ENCODE measurements around the gene ACADVL. TPM values are rescaled to one million over a fixed set of nuclear protein-coding genes. Genes with fewer than 3 reads are reported as not detected.
"Not testable (repeated sequence)": the region's sequence is repeated elsewhere in the genome, so short reads cannot be mapped to it uniquely, and the experiment has no call there.

ACADVL gene
- total RNA-seq (640 and 655 TPM in 2 replicates), polyA plus RNA-seq (696 and 903 TPM in 2 replicates), polyA minus RNA-seq (109 and 162 TPM in 2 replicates)
- total RNA-seq (2013): 219 TPM

- H3K27ac Mint-ChIP-seq: peak within 1 kb of the TSS; percentile 93
- H3K4me3 Mint-ChIP-seq: peak within 1 kb of the TSS; percentile 97
- DNase-seq (peak; percentile 78), ATAC-seq (ENCODE audit: low read depth) (peak; percentile 76)
- peak within 1 kb of the TSS; percentile 42 to 78 for H3K27ac ChIP-seq (ENCODE audit: low read length in 2 of 2)
- WGBS (ENCODE audit: insufficient coverage): 2% methylated on average over 62 of the region's 63 CpGs
- H4K20me1 ChIP-seq (ENCODE audit: control insufficient read depth, insufficient read depth, low read length, poor library complexity, severe bottlenecking): no peaks in the 10 kb centered on the region
- peaks cover 7% of the 10 kb centered on the region for H3K79me2 ChIP-seq (ENCODE audit: control insufficient read depth, insufficient read depth, low read length)
- H3K9ac ChIP-seq (ENCODE audit: low read length): peak within 1 kb of the TSS; percentile 83
- no peak for TF ChIP-seq EZH2 (IDR thresholded peaks at IDR 0.05; ENCODE audit: borderline replicate concordance, insufficient read depth, low read depth, low read length, poor library complexity, severe bottlenecking)
- no peak for TF ChIP-seq CTCF (IDR thresholded peaks at IDR 0.05)
- H3K9me3 ChIP-seq (ENCODE audit: control extremely low read depth in 1 of 3, control insufficient read depth in 2 of 3, insufficient read depth in 1 of 3, low read length in 2 of 3): no peaks in the 10 kb centered on the region
- ChIA-PET POLR2A (interaction anchor here (0.5 to 9.1 kb wide), 10 partner anchors 13 to 187 kb away, joined by 3 to 157 read pairs (median 5); partner anchors contain the start of genes CTDNEP1, DVL2, ELP5 and GABARAP), CTCF (interaction anchor here (0.7 to 3.8 kb wide), 19 partner anchors 10 to 217 kb away, joined by 3 to 47 read pairs (median 5); partner anchors contain the start of genes ACAP1, DVL2, GABARAP and PHF23)
- H3K4me1 ChIP-seq (ENCODE audit: control insufficient read depth in 2 of 2, insufficient read depth in 2 of 2, low read length in 2 of 2): peaks cover 20 to 47% of the 10 kb centered on the region in 2 donors
- H3K36me3 ChIP-seq (replicated peaks in 1 of 2; ENCODE audit: control extremely low read depth in 1 of 2, control insufficient read depth in 1 of 2, extremely low read depth in 1 of 2, insufficient read depth in 2 of 2, low read length in 1 of 2): peaks cover 0 to 29% of the 10 kb centered on the region in 2 experiments
- H3K4me3 ChIP-seq (ENCODE audit: control extremely low read depth in 1 of 5, extremely low read depth in 1 of 5, insufficient read depth in 1 of 5, low read depth in 2 of 5, low read length in 4 of 5): peak within 1 kb of the TSS; percentile 31 to 86 (median 80)
- H3K27me3 Mint-ChIP-seq: no peaks in the 10 kb centered on the region
- H3K27me3 ChIP-seq (replicated peaks in 1 of 4; ENCODE audit: control extremely low read depth in 1 of 4, control insufficient read depth in 3 of 4, insufficient read depth in 4 of 4, low read length in 3 of 4): no peaks in the 10 kb centered on the region
- intact Hi-C loops (cut with micrococcal nuclease): loop anchor here (1.0 to 2.0 kb wide), 4 partner anchors 14 to 77 kb away; partner anchors contain the start of genes DVL2 and PHF23
- peaks cover 48% of the 10 kb centered on the region for H3K4me1 Mint-ChIP-seq
- H3K4me2 ChIP-seq (replicated peaks; ENCODE audit: low read depth, low read length, poor library complexity, severe bottlenecking): peak within 1 kb of the TSS; percentile 94
- H2AFZ ChIP-seq (ENCODE audit: insufficient read depth, low read depth, low read length, poor library complexity, severe bottlenecking): peak within 1 kb of the TSS; percentile 86
- no peaks in the 10 kb centered on the region for H3K9me3 Mint-ChIP-seq (ENCODE audit: insufficient read depth)
Measured at GRCh38 chr17:7219812-7220592, at the start of gene ACADVL, which contains the start of gene DLG4. TSS of gene ACADVL (plus strand) at chr17:7219938. CDS start at chr17:7219985, 47 bp downstream. TSS of gene DLG4 (minus strand) at chr17:7219836.

GRCh38 chr17:7172522-7173191 is 47.1 kb upstream of the ACADVL start:
- H3K4me3 Mint-ChIP-seq; POLR2A ChIA-PET; H3K9ac ChIP-seq (ENCODE audit: low read length); H3K4me3 ChIP-seq (ENCODE audit: control extremely low read depth in 1 of 5, extremely low read depth in 1 of 5, insufficient read depth in 1 of 5, low read depth in 2 of 5, low read length in 4 of 5); H3K27me3 Mint-ChIP-seq; H3K36me3 ChIP-seq (replicated peaks in 1 of 2; ENCODE audit: control extremely low read depth in 1 of 2, control insufficient read depth in 1 of 2, extremely low read depth in 1 of 2, insufficient read depth in 2 of 2, low read length in 1 of 2); H2AFZ ChIP-seq (ENCODE audit: insufficient read depth, low read depth, low read length, poor library complexity, severe bottlenecking); H3K4me2 ChIP-seq (replicated peaks; ENCODE audit: low read depth, low read length, poor library complexity, severe bottlenecking); H3K27ac ChIP-seq (ENCODE audit: low read length in 2 of 2); H3K79me2 ChIP-seq (ENCODE audit: control insufficient read depth, insufficient read depth, low read length); ATAC-seq (ENCODE audit: low read depth); H3K4me1 Mint-ChIP-seq; H4K20me1 ChIP-seq (ENCODE audit: control insufficient read depth, insufficient read depth, low read length, poor library complexity, severe bottlenecking); H3K27ac Mint-ChIP-seq; H3K9me3 Mint-ChIP-seq (ENCODE audit: insufficient read depth); intact Hi-C loops (cut with micrococcal nuclease); DNase-seq: not testable (repeated sequence)
- WGBS (ENCODE audit: insufficient coverage): 92% methylated on average over 14 of the region's 18 CpGs
- H3K4me1 ChIP-seq (ENCODE audit: control insufficient read depth in 2 of 2, insufficient read depth in 2 of 2, low read length in 2 of 2): peaks cover 18 to 32% of the 10 kb centered on the region in 2 donors
- H3K27me3 ChIP-seq (replicated peaks in 1 of 4; ENCODE audit: control extremely low read depth in 1 of 4, control insufficient read depth in 3 of 4, insufficient read depth in 4 of 4, low read length in 3 of 4): peaks cover 0 to 41% (median 32%) of the 10 kb centered on the region in 4 experiments
- CTCF ChIA-PET: interaction anchor here (1.1 kb wide), 1 partner anchor 36 kb away, joined by 4 read pairs; no protein-coding TSS in a partner anchor
- peaks cover 0 to 25% (median 7%) of the 10 kb centered on the region in 3 donors for H3K9me3 ChIP-seq (ENCODE audit: control extremely low read depth in 1 of 3, control insufficient read depth in 2 of 3, insufficient read depth in 1 of 3, low read length in 2 of 3)

All from B cell (primary cell).